ENCODE results near the gene ZNF784.

Gene ZNF784

DNA sequence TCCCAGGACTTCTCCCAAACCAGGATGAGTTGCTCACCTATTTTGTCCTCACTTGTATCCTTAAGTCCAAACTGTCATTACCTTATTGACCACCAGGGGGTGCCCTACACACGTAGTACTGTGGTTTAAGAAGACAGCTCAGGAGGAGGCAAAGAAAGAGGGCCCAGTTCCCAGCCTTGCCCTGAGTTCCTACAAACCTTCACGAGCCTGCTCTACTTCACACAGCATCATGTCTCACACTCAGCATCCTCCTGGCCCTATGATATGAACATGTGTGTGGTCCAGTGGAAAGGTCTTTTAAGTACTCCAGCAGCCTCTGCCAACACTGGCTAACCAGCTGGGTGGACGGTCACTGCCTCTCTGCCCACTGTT, 8.1 kb upstream of the ZNF784 start:
- Mint-ChIP-seq H3K4me3 (no peak overlapping the region), H3K4me1 (ENCODE audit: low read depth) (peaks cover 37% of the 10 kb centered on the region), H3K36me3 (ENCODE audit: low read depth) (peaks cover 30% of the 10 kb centered on the region), H3K27me3 (no peaks in the 10 kb centered on the region), H3K27ac (peak overlapping the region; percentile 38), H3K9me3 (no peaks in the 10 kb centered on the region)
- intact Hi-C loops (cut with micrococcal nuclease): loop anchor here (5.0 kb wide), 1 partner anchor 440 kb away; no protein-coding TSS in a partner anchor

DNA sequence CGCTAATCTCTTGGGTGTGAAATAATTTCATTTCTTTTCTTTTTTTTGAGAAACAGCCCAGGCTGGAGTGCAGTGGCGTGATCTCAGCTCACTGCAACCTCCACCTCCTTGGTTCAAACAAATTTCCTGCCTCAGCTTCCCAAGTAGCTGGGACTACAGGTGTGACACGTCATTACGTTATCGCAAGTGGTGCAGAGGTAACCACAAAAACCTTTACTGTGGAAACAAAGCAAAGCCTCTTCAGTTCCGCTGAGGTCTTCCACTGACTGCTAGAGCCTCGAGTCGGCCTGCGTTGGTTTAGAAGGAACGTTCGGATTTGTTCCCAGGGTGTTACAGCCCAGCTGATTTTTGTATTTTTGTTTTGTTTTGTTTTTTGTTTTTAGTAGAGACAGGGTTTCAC, 2.0 kb upstream of the ZNF784 start:
- H3K27ac Mint-ChIP-seq: no peak overlapping the region
- peaks cover 20% of the 10 kb centered on the region for H3K36me3 Mint-ChIP-seq (ENCODE audit: low read depth)
- H3K27me3 Mint-ChIP-seq: peaks cover 2% of the 10 kb centered on the region
- H3K9me3 Mint-ChIP-seq: no peaks in the 10 kb centered on the region
- intact Hi-C loops (cut with micrococcal nuclease): no loop called here
- peaks cover 27% of the 10 kb centered on the region for H3K4me1 Mint-ChIP-seq (ENCODE audit: low read depth)
- H3K4me3 Mint-ChIP-seq: no peak overlapping the region

DNA sequence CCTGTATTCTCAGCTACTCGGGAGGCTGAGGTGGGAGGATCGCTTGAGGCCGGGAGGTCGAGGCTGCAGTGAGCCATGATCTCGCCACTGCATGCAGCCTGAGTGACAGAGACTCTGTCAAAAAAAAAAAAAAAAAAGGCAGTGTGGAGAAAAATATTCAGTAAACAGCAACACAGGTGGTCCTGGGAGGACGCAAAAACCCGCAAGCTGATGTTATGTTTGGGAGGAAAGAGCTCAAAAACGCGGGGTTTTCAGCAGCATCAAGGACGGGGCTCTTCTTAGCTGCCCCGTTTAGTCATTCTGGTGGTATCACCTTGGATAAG, 599 bp upstream of the ZNF784 start:
- H3K4me3 Mint-ChIP-seq: peak overlapping the region; percentile 90
- intact Hi-C loops (cut with micrococcal nuclease): loop anchor here (2.0 kb wide), 1 partner anchor 108 kb away; no protein-coding TSS in a partner anchor
- H3K27ac Mint-ChIP-seq: peak overlapping the region; percentile 98
- no peaks in the 10 kb centered on the region for H3K9me3 Mint-ChIP-seq
- H3K4me1 Mint-ChIP-seq (ENCODE audit: low read depth): peaks cover 41% of the 10 kb centered on the region
- H3K27me3 Mint-ChIP-seq: peaks cover 2% of the 10 kb centered on the region
- peaks cover 34% of the 10 kb centered on the region for H3K36me3 Mint-ChIP-seq (ENCODE audit: low read depth)

GRCh38 chr19:55623561-55623960, 805 bp downstream of the ZNF784 start:
- Mint-ChIP-seq H3K27me3 (peaks cover 2% of the 10 kb centered on the region), H3K27ac (peak overlapping the region; percentile 98), H3K4me1 (ENCODE audit: low read depth) (peaks cover 55% of the 10 kb centered on the region), H3K36me3 (ENCODE audit: low read depth) (peaks cover 40% of the 10 kb centered on the region), H3K9me3 (no peaks in the 10 kb centered on the region), H3K4me3 (peak overlapping the region; percentile 9)
- intact Hi-C loops (cut with micrococcal nuclease): no loop called here

DNA sequence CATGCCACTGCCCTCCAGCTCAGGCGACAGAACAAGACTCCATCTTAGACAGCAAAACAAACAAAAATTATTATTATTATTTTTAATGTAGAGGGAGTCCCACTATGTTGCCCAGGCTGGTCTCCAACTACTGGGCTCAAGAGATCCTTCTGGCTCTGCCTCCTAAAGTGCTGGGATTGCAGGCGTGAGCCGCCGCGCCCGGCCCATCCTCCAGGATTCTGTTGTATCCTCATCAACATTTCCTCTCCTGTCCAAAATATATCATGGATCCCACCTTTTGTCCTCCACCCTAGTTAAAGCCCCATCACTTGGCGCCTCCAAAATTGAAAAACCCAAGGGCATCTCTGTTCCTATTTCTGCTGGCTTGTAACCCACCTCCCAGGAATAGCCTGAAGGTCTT, 1.2 kb downstream of the ZNF784 start:
- Mint-ChIP-seq H3K36me3 (ENCODE audit: low read depth) (peaks cover 40% of the 10 kb centered on the region), H3K27ac (peak overlapping the region; percentile 98), H3K9me3 (no peaks in the 10 kb centered on the region), H3K4me1 (ENCODE audit: low read depth) (peaks cover 58% of the 10 kb centered on the region), H3K27me3 (peaks cover 2% of the 10 kb centered on the region), H3K4me3 (no peak overlapping the region)
- intact Hi-C loops (cut with micrococcal nuclease): no loop called here

- Mint-ChIP-seq H3K4me1 (ENCODE audit: low read depth) (peaks cover 60% of the 10 kb centered on the region), H3K4me3 (no peak overlapping the region), H3K27ac (no peak overlapping the region), H3K36me3 (ENCODE audit: low read depth) (peaks cover 46% of the 10 kb centered on the region), H3K9me3 (no peaks in the 10 kb centered on the region), H3K27me3 (peaks cover 2% of the 10 kb centered on the region)
- intact Hi-C loops (cut with micrococcal nuclease): no loop called here
Observed at GRCh38 chr19:55622242-55622969, 2.0 kb downstream of the ZNF784 start.

DNA sequence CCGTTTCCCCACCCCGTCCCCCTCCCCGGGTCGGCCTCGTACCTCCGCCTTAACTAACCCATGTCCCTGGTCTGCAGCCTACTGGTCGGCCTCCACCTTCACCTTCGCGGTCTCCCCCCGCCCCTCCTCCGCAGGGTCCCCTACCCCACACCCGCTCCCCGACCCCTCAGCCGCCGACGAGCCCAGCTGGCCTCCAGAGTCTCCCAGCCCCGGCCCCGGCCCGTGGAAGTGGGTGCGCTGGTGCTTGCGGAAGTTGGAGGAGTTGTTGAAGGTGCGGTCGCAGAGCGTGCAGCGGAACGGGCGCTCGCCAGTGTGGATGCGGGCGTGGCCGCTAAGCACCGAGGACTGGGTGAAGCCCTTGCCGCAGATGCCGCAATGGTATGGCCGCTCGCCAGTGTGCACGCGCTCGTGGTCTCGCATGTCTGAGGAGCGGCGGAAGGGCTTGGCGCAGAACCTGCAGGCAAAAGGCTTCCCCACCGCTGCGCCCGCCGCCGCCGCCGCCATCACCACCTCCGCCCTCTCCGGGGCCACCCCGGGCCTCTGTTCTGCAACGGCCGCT, 2.6 kb downstream of the ZNF784 start:
- Mint-ChIP-seq H3K4me3 (no peak overlapping the region), H3K36me3 (ENCODE audit: low read depth) (peaks cover 53% of the 10 kb centered on the region), H3K4me1 (ENCODE audit: low read depth) (peaks cover 67% of the 10 kb centered on the region), H3K9me3 (no peaks in the 10 kb centered on the region), H3K27ac (no peak overlapping the region), H3K27me3 (peaks cover 2% of the 10 kb centered on the region)
- intact Hi-C loops (cut with micrococcal nuclease): no loop called here

GRCh38 chr19:55621205-55621672, 3.1 kb downstream of the ZNF784 start:
- intact Hi-C loops (cut with micrococcal nuclease): no loop called here
- Mint-ChIP-seq H3K4me1 (ENCODE audit: low read depth) (peaks cover 70% of the 10 kb centered on the region), H3K36me3 (ENCODE audit: low read depth) (peaks cover 58% of the 10 kb centered on the region), H3K9me3 (no peaks in the 10 kb centered on the region), H3K4me3 (no peak overlapping the region), H3K27me3 (peaks cover 2% of the 10 kb centered on the region), H3K27ac (peak overlapping the region; percentile 30)

DNA sequence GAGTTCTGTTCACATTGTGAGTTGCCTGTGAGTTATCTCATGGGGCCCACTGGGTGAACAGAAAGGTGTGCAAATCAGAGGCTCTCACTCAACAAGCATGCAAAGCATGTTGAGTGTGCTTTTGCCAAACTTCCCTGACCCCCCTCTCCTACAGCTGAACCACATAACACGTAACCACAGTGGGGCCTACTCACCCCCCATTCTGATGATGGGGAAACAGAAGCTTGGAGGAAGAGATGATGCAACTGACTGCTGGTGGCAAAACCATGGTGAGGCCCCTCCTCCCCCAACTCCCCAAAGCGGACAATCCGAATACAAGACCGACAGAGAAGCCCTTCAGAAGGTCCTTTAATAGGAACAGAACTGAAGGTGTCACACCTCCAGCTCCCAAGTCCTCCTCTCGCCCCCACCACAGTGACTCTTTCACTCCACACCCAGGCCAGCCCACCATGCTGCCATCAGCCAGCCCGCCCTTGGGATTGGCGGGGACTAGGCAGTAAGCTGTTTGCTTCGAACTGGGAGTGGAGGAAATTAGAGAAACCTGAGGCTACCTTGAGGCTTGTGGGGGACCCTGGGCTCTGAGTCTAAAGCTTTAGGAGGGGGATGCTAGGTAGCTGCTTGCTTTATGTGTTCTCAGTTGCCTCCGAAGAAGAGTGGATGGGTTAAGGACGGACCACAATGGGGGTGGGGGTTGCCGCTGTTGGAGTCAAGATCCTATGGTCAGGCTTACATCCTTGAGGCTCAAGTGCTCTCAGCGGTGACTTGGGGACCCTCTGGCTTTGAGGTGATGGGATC, 3.8 kb downstream of the ZNF784 start:
- H3K27ac Mint-ChIP-seq: peak overlapping the region; percentile 30
- intact Hi-C loops (cut with micrococcal nuclease): no loop called here

GRCh38 chr19:55619286-55619685, 5.1 kb downstream of the ZNF784 start:
- Mint-ChIP-seq H3K27ac (no peak overlapping the region), H3K9me3 (no peaks in the 10 kb centered on the region)

More for the DNA sequence above, 3.8 kb downstream of the ZNF784 start:
- Mint-ChIP-seq H3K4me1 (ENCODE audit: low read depth) (peaks cover 70% of the 10 kb centered on the region), H3K27me3 (peaks cover 2% of the 10 kb centered on the region), H3K4me3 (no peak overlapping the region), H3K9me3 (no peaks in the 10 kb centered on the region), H3K36me3 (ENCODE audit: low read depth) (peaks cover 64% of the 10 kb centered on the region)

GRCh38 chr19:55618426-55618825, 5.9 kb downstream of the ZNF784 start:
- H3K27ac Mint-ChIP-seq: peak overlapping the region; percentile 6
- intact Hi-C loops (cut with micrococcal nuclease): no loop called here

More at GRCh38 chr19:55619286-55619685, 5.1 kb downstream of the ZNF784 start:
- intact Hi-C loops (cut with micrococcal nuclease): no loop called here
- Mint-ChIP-seq H3K27me3 (no peaks in the 10 kb centered on the region), H3K4me1 (ENCODE audit: low read depth) (peaks cover 64% of the 10 kb centered on the region), H3K36me3 (ENCODE audit: low read depth) (peaks cover 74% of the 10 kb centered on the region), H3K4me3 (no peak overlapping the region)

GRCh38 chr19:55617426-55617825, 6.9 kb downstream of the ZNF784 start:
- Mint-ChIP-seq H3K27me3 (no peaks in the 10 kb centered on the region), H3K4me3 (no peak overlapping the region), H3K9me3 (no peaks in the 10 kb centered on the region), H3K27ac (no peak overlapping the region), H3K4me1 (ENCODE audit: low read depth) (peaks cover 58% of the 10 kb centered on the region), H3K36me3 (ENCODE audit: low read depth) (peaks cover 86% of the 10 kb centered on the region)
- intact Hi-C loops (cut with micrococcal nuclease): no loop called here

More at GRCh38 chr19:55618426-55618825, 5.9 kb downstream of the ZNF784 start:
- peaks cover 79% of the 10 kb centered on the region for H3K36me3 Mint-ChIP-seq (ENCODE audit: low read depth)
- H3K4me1 Mint-ChIP-seq (ENCODE audit: low read depth): peaks cover 56% of the 10 kb centered on the region
- no peak overlapping the region for H3K4me3 Mint-ChIP-seq
- no peaks in the 10 kb centered on the region for H3K27me3 Mint-ChIP-seq
- H3K9me3 Mint-ChIP-seq: no peaks in the 10 kb centered on the region

- Mint-ChIP-seq H3K36me3 (ENCODE audit: low read depth) (peaks cover 76% of the 10 kb centered on the region), H3K4me1 (ENCODE audit: low read depth) (peaks cover 63% of the 10 kb centered on the region), H3K27me3 (no peaks in the 10 kb centered on the region), H3K4me3 (no peak overlapping the region), H3K9me3 (no peaks in the 10 kb centered on the region), H3K27ac (no peak overlapping the region)
- intact Hi-C loops (cut with micrococcal nuclease): no loop called here
Observed at GRCh38 chr19:55616395-55616875, 7.9 kb downstream of the ZNF784 start.

Data from dendritic cell treated with granulocyte-macrophage colony-stimulating factor and Interleukin-4, amounts not matched to agents 40 ng/mL and 50 ng/mL, for 4 days (primary cell).